ENCODE measurements around the gene ZNF784. TPM values are rescaled to one million over a fixed set of nuclear protein-coding genes. Genes with fewer than 3 reads are reported as not detected.

ZNF784 gene
- total and polyA plus RNA-seq, 9 of the 15 experiments (the other 6 are each of a cell fraction or from before 2014, with no cell fraction given): 0.14 to 6.1 (median 2.1) TPM

- TF ChIP-seq, protein P1, sequence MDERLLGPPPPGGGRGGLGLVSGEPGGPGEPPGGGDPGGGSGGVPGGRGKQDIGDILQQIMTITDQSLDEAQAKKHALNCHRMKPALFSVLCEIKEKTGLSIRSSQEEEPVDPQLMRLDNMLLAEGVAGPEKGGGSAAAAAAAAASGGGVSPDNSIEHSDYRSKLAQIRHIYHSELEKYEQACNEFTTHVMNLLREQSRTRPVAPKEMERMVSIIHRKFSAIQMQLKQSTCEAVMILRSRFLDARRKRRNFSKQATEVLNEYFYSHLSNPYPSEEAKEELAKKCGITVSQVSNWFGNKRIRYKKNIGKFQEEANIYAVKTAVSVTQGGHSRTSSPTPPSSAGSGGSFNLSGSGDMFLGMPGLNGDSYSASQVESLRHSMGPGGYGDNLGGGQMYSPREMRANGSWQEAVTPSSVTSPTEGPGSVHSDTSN (CRISPR knock-in tag; IDR thresholded peaks at IDR 0.05; ENCODE audit: low read depth): no peak
- TF ChIP-seq, protein P1 (tag; conservative IDR thresholded peaks at IDR 0.05; ENCODE audit: low read depth): no peak
- TF ChIP-seq ZNF165 (CRISPR knock-in tag; IDR thresholded peaks at IDR 0.05; ENCODE audit: borderline replicate concordance) (no peak), BMI1 (IDR thresholded peaks at IDR 0.05; ENCODE audit: low read length) (no peak), ZNF586 (CRISPR knock-in tag; conservative IDR thresholded peaks at IDR 0.05) (no peak), SMAD3 (CRISPR knock-in tag; conservative IDR thresholded peaks at IDR 0.05) (no peak), ZNF143 (CRISPR knock-in tag; IDR thresholded peaks at IDR 0.05) (no peak), PTTG1 (tag; IDR thresholded peaks at IDR 0.05; ENCODE audit: low read depth) (no peak), RFX7 (CRISPR knock-in tag; IDR thresholded peaks at IDR 0.05) (no peak), TSC22D4 (tag; IDR thresholded peaks at IDR 0.05) (no peak), CREM (IDR thresholded peaks at IDR 0.05; ENCODE audit: low read depth) (peak; percentile 47; the same call in 1 of the 2 replicates), ZNF347 (CRISPR knock-in tag; IDR thresholded peaks at IDR 0.05; ENCODE audit: low read depth) (no peak), NELFE (IDR thresholded peaks at IDR 0.05; ENCODE audit: insufficient read depth, insufficient read length) (no peak), MECOM (CRISPR knock-in tag; IDR thresholded peaks at IDR 0.05) (no peak), ZNF75A (CRISPR knock-in tag; IDR thresholded peaks at IDR 0.05) (no peak)
- TF ChIP-seq, protein P2, sequence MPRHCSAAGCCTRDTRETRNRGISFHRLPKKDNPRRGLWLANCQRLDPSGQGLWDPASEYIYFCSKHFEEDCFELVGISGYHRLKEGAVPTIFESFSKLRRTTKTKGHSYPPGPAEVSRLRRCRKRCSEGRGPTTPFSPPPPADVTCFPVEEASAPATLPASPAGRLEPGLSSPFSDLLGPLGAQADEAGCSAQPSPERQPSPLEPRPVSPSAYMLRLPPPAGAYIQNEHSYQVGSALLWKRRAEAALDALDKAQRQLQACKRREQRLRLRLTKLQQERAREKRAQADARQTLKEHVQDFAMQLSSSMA (CRISPR knock-in tag; IDR thresholded peaks at IDR 0.05): peak; percentile 88; the same call in 1 of the 2 replicates
- TF ChIP-seq, protein P3, sequence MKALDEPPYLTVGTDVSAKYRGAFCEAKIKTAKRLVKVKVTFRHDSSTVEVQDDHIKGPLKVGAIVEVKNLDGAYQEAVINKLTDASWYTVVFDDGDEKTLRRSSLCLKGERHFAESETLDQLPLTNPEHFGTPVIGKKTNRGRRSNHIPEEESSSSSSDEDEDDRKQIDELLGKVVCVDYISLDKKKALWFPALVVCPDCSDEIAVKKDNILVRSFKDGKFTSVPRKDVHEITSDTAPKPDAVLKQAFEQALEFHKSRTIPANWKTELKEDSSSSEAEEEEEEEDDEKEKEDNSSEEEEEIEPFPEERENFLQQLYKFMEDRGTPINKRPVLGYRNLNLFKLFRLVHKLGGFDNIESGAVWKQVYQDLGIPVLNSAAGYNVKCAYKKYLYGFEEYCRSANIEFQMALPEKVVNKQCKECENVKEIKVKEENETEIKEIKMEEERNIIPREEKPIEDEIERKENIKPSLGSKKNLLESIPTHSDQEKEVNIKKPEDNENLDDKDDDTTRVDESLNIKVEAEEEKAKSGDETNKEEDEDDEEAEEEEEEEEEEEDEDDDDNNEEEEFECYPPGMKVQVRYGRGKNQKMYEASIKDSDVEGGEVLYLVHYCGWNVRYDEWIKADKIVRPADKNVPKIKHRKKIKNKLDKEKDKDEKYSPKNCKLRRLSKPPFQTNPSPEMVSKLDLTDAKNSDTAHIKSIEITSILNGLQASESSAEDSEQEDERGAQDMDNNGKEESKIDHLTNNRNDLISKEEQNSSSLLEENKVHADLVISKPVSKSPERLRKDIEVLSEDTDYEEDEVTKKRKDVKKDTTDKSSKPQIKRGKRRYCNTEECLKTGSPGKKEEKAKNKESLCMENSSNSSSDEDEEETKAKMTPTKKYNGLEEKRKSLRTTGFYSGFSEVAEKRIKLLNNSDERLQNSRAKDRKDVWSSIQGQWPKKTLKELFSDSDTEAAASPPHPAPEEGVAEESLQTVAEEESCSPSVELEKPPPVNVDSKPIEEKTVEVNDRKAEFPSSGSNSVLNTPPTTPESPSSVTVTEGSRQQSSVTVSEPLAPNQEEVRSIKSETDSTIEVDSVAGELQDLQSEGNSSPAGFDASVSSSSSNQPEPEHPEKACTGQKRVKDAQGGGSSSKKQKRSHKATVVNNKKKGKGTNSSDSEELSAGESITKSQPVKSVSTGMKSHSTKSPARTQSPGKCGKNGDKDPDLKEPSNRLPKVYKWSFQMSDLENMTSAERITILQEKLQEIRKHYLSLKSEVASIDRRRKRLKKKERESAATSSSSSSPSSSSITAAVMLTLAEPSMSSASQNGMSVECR (CRISPR knock-in tag; IDR thresholded peaks at IDR 0.05): peak; percentile 78
- TF ChIP-seq, protein P4, sequence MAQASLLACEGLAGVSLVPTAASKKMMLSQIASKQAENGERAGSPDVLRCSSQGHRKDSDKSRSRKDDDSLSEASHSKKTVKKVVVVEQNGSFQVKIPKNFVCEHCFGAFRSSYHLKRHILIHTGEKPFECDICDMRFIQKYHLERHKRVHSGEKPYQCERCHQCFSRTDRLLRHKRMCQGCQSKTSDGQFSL (CRISPR knock-in tag; IDR thresholded peaks at IDR 0.05): peak; percentile 89
- TF ChIP-seq, protein P4 (tag; IDR thresholded peaks at IDR 0.05): peak in 1 of 2 experiments; percentile 73; a peak in 2 of 4 replicates
Measured at GRCh38 chr19:55643003-55643886, 18.9 kb upstream of the ZNF784 start, which contains the start of gene ZNF581 (continued).

All from K562 (cell line).